NCI-H1105 treated with DMSO at 0.1 percent for 48 hours (cell line): ENCODE data around the gene TRIM13.

ENCODE experiments used
- DNase-seq: peaks from one replicate; lab custom pipeline; 2025; lab: John Stamatoyannopoulos, UW

Gene TRIM13

GRCh38 chr13:50065712-50066111 lies 68.9 kb downstream of the TRIM13 start:
- no peak for DNase-seq
